K562 (cell line): ENCODE results near the gene ZNF32. TPM values are rescaled to one million over a fixed set of nuclear protein-coding genes. Genes with fewer than 3 reads are reported as not detected.

Experiments used
- ATF7 ChIP-seq: fragments of 450-650 bp; IDR thresholded peaks from 2 replicates; pipeline ENCODE4 v1.7.1; 2014; ENCODE audit warnings: mild to moderate bottlenecking, moderate library complexity
- CBX3 ChIP-seq, 2 experiments: IDR thresholded peaks; 1 replicate in 1 of 2; 2 replicates in 1 of 2; pipeline ENCODE4 v1.6.1; 2012; ENCODE audit warnings: inconsistent platforms in 2 of 2, low read length in 2 of 2, borderline replicate concordance in 1 of 2, control low read depth in 1 of 2
- CREM ChIP-seq: IDR thresholded peaks from 2 replicates; pipeline ENCODE4 v1.6.1; 2014; ENCODE audit warnings: antibody characterized with exemption, low read depth
- EHMT2 ChIP-seq: fragments of 450-650 bp; IDR thresholded peaks from 2 replicates; pipeline ENCODE4 v1.6.1; 2018; ENCODE audit warnings: antibody characterized with exemption
- ELF4 ChIP-seq: fragments of 450-650 bp; formaldehyde crosslinking; IDR thresholded peaks from 2 replicates; pipeline ENCODE4 v1.4.0; 2022; ENCODE audit warnings: missing genetic modification characterization
- HDAC1 ChIP-seq, 2 experiments: fragments of 450-650 bp; IDR thresholded peaks; 2 replicates each; pipeline ENCODE4 v1.6.1; 2016 to 2017; ENCODE audit warnings: inconsistent platforms in 1 of 2, mild to moderate bottlenecking in 1 of 2, moderate library complexity in 1 of 2
- KLF1 ChIP-seq: fragments of 450-650 bp; IDR thresholded peaks from 2 replicates; pipeline ENCODE4 v1.6.1; 2016; ENCODE audit warnings: missing genetic modification characterization, missing compliant biosample characterization
- LCOR ChIP-seq: sonication (generic); formaldehyde crosslinking; IDR thresholded peaks from 2 replicates; pipeline ENCODE4 v1.8.0; 2022; ENCODE audit warnings: mild to moderate bottlenecking, missing genetic modification reagents
- RBM14 ChIP-seq: fragments of 200-400 bp; formaldehyde crosslinking; IDR thresholded peaks from 2 replicates; pipeline ENCODE4 v1.6.1; 2018; ENCODE audit warnings: low read depth, mild to moderate bottlenecking, low read length, moderate library complexity, borderline replicate concordance; ENCODE audit not compliant: insufficient read depth
- SMAD2 ChIP-seq: fragments of 150-350 bp; IDR thresholded peaks from 2 replicates; pipeline ENCODE4 v1.6.1; 2014; ENCODE audit warnings: low read depth, mild to moderate bottlenecking, low read length
- SPI1 ChIP-seq: IDR thresholded peaks from 2 replicates; pipeline ENCODE4 v1.6.1; 2011; ENCODE audit warnings: low read depth, low read length, control low read depth, borderline replicate concordance
- TBL1XR1 ChIP-seq, 2 experiments: IDR thresholded peaks; 2 replicates each; pipeline ENCODE4 v1.6.1; 2012; ENCODE audit warnings: improper control_type of control experiment in 2 of 2, low read length in 2 of 2, mild to moderate bottlenecking in 1 of 2
- U2AF2 ChIP-seq: fragments of 200-400 bp; formaldehyde crosslinking; optimal IDR thresholded peaks from 2 replicates; pipeline ENCODE3; 2017; ENCODE audit warnings: low read depth, mild to moderate bottlenecking, low read length
- XRCC5 ChIP-seq: fragments of 200-400 bp; formaldehyde crosslinking; IDR thresholded peaks from 2 replicates; pipeline ENCODE4 v1.6.1; 2017; ENCODE audit warnings: low read depth, mild to moderate bottlenecking, low read length
- ZBED1 ChIP-seq: IDR thresholded peaks from 2 replicates; pipeline ENCODE4 v1.6.1; 2014
- ZNF395 ChIP-seq: fragments of 200-800 bp; sonication (Bioruptor generic); IDR thresholded peaks from 2 replicates; pipeline ENCODE4 v1.6.1; 2017; ENCODE audit warnings: missing genetic modification characterization, missing compliant biosample characterization
- ZNF431 ChIP-seq: sonication (generic); formaldehyde crosslinking; IDR thresholded peaks from 2 replicates; pipeline ENCODE4 v1.8.0; 2022; ENCODE audit warnings: mild to moderate bottlenecking, missing genetic modification reagents
- polyA plus RNA-seq, 8 experiments: library from polyadenylated mRNA; depleted of rRNA in 4 of 8; stranded (reverse) in 5 of 8; unstranded in 3 of 8; fragments of >200 nt; fragmentation: Nextera tagmentation in 2 of 8; fragmentation: Illumina TruSeq in 1 of 8; extraction: Ambion mirVana in 2 of 8; extraction: Trizol in 1 of 8; gene quantifications; 2 replicates each; pipeline versions ENCODE4 v1.2.1 to v1.2.3, GENCODE V29; 2011 to 2014; ENCODE audit warnings: inconsistent platforms in 1 of 8, missing spikeins in 1 of 8
- total RNA-seq, 7 experiments: library from RNA; depleted of rRNA in 6 of 7; stranded (reverse); fragments of >200 nt in 6 of 7; fragmentation: Illumina TruSeq in 2 of 7; extraction: Trizol in 2 of 7; gene quantifications; 2 replicates each; pipeline versions ENCODE4 v1.2.1 to v1.2.3, GENCODE V29; 2011 to 2021; ENCODE audit warnings: low replicate concordance in 1 of 7
- TF ChIP-seq, protein P1 (sequence below): fragments of 250-450 bp; sonication (Bioruptor Pico); IDR thresholded peaks from 2 replicates; pipeline ENCODE4 v1.8.0; 2021; ENCODE audit warnings: borderline replicate concordance, mild to moderate bottlenecking, moderate library complexity; ENCODE audit not compliant: poor library complexity, severe bottlenecking
- TF ChIP-seq, protein P2 (sequence below): fragments of 450-650 bp; IDR thresholded peaks from 2 replicates; pipeline ENCODE4 v1.6.1; 2016; ENCODE audit warnings: borderline replicate concordance
- TF ChIP-seq, protein P3 (sequence below): fragments of 250-450 bp; sonication (Bioruptor Pico); IDR thresholded peaks from 2 replicates; pipeline ENCODE4 v1.9.0; 2021; ENCODE audit warnings: mild to moderate bottlenecking, inconsistent platforms
- TF ChIP-seq, protein P4 (sequence below): sonication (generic); formaldehyde crosslinking; IDR thresholded peaks from 2 replicates; pipeline ENCODE4 v1.9.0; 2022; ENCODE audit warnings: mild to moderate bottlenecking, missing genetic modification reagents

Gene ZNF32
- total and polyA plus RNA-seq, 9 of the 15 experiments (the other 6 are each of a cell fraction or from before 2014, with no cell fraction given): 17.3 to 57.0 (median 26.3) TPM

- no peak for TF ChIP-seq U2AF2
- peak; percentile 57; the same call in 1 of the 2 replicates for TF ChIP-seq LCOR
- TF ChIP-seq CBX3 (IDR thresholded peaks at IDR 0.05; ENCODE audit: borderline replicate concordance in 1 of 2, low read length in 2 of 2): peak in 1 of 2 experiments; percentile 39; a peak in 1 of 3 replicates
- TF ChIP-seq RBM14: no peak
- 0 out of 2 replicates have a peak, but pooled peaks have one; percentile 36 for TF ChIP-seq ZNF431
- no peak for TF ChIP-seq SMAD2
- peak; percentile 96 for TF ChIP-seq SPI1
- 0 out of 2 replicates have a peak, but pooled peaks have one; percentile 25 for TF ChIP-seq ZBED1
- peak in 1 of 2 experiments; percentile 45; a peak in 1 of 4 replicates for TF ChIP-seq TBL1XR1 (IDR thresholded peaks at IDR 0.05; ENCODE audit: low read length in 2 of 2)
- TF ChIP-seq, protein P1, sequence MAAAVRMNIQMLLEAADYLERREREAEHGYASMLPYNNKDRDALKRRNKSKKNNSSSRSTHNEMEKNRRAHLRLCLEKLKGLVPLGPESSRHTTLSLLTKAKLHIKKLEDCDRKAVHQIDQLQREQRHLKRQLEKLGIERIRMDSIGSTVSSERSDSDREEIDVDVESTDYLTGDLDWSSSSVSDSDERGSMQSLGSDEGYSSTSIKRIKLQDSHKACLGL (CRISPR knock-in tag): peak; percentile 84
- TF ChIP-seq EHMT2: no peak
- TF ChIP-seq, protein P2, sequence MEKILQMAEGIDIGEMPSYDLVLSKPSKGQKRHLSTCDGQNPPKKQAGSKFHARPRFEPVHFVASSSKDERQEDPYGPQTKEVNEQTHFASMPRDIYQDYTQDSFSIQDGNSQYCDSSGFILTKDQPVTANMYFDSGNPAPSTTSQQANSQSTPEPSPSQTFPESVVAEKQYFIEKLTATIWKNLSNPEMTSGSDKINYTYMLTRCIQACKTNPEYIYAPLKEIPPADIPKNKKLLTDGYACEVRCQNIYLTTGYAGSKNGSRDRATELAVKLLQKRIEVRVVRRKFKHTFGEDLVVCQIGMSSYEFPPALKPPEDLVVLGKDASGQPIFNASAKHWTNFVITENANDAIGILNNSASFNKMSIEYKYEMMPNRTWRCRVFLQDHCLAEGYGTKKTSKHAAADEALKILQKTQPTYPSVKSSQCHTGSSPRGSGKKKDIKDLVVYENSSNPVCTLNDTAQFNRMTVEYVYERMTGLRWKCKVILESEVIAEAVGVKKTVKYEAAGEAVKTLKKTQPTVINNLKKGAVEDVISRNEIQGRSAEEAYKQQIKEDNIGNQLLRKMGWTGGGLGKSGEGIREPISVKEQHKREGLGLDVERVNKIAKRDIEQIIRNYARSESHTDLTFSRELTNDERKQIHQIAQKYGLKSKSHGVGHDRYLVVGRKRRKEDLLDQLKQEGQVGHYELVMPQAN: peak; percentile 96
- peak in 1 of 2 experiments; percentile 96; a peak in 2 of 4 replicates for TF ChIP-seq HDAC1 (IDR thresholded peaks at IDR 0.05)
- no peak for TF ChIP-seq ELF4 (CRISPR knock-in tag)
- TF ChIP-seq CREM: peak; percentile 56; the same call in 1 of the 2 replicates
- 0 out of 2 replicates have a peak, but pooled peaks have one; percentile 25 for TF ChIP-seq ZNF395 (CRISPR knock-in tag)
- TF ChIP-seq ATF7: peak; percentile 25; the same call in 1 of the 2 replicates
- TF ChIP-seq KLF1 (tag): no peak
- TF ChIP-seq, protein P3, sequence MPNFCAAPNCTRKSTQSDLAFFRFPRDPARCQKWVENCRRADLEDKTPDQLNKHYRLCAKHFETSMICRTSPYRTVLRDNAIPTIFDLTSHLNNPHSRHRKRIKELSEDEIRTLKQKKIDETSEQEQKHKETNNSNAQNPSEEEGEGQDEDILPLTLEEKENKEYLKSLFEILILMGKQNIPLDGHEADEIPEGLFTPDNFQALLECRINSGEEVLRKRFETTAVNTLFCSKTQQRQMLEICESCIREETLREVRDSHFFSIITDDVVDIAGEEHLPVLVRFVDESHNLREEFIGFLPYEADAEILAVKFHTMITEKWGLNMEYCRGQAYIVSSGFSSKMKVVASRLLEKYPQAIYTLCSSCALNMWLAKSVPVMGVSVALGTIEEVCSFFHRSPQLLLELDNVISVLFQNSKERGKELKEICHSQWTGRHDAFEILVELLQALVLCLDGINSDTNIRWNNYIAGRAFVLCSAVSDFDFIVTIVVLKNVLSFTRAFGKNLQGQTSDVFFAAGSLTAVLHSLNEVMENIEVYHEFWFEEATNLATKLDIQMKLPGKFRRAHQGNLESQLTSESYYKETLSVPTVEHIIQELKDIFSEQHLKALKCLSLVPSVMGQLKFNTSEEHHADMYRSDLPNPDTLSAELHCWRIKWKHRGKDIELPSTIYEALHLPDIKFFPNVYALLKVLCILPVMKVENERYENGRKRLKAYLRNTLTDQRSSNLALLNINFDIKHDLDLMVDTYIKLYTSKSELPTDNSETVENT (CRISPR knock-in tag): no peak
- TF ChIP-seq XRCC5: 0 out of 2 replicates have a peak, but pooled peaks have one; percentile 69
- TF ChIP-seq, protein P4, sequence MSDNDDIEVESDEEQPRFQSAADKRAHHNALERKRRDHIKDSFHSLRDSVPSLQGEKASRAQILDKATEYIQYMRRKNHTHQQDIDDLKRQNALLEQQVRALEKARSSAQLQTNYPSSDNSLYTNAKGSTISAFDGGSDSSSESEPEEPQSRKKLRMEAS (CRISPR knock-in tag): peak; percentile 91
These were observed 42.1 kb downstream of the ZNF32 start, which contains the start of gene ZNF485 (continued) for GRCh38 chr10:43606323-43607198.
